CD4-positive, alpha-beta T cell treated with Interleukin-17A for 4 hours (primary cell): Measurements from ENCODE around the gene GBX2.

Source experiments
- DNase-seq: peaks from one replicate; pipeline ENCODE4 v3.0.0-alpha.2; 2020; ENCODE audit warnings: mixed read lengths

The GBX2 gene

GRCh38 chr2:236180831-236181453, 12.8 kb upstream of the GBX2 start:
- DNase-seq: peak; percentile 22

- no peak for DNase-seq
Observed at GRCh38 chr2:236180076-236180816, 12.1 kb upstream of the GBX2 start.

DNA sequence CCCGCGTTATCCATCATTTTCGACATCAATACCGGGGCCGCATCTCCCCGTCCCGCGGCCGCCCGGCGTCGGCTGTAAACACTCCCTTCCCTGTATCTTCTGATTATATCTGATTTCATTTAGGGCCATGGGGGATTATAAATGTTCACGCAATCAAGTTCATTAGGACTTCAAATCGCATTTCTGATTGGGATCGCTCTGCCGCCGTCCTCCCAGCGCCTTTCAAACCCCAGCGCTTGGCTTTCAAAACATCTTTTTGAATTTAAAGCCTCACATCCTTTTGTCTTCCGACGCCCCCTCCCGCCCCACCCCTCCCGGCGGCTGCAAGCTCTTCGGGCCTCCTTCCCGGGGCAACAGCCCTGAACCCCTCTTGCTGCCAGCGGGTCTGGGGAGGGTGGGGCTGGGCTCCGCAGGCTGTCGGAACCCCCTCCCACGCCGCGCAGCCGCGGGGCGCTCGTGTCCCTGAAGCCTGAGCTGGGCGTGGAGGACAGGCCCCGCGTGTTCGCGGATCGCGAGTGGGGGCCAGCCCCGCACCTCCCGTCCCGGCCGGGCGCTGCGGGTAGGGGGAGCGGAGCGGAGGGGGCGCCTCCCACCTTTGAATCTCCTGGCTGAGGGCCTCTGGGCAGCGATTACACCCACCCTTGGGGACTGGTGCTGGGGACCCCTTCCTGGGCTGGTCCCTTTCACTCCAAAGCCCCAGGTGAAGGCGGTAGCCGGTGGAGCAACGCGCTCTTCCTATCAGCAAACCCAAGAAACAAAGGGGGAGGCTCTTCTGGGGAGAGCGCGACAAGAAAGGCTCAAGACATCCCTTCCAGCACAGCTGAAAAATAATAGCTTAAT, 11.3 kb upstream of the GBX2 start:
- DNase-seq: no peak

- DNase-seq: no peak
Observed at GRCh38 chr2:236178890-236179235, 10.7 kb upstream of the GBX2 start.

- DNase-seq: no peak
Observed at GRCh38 chr2:236177967-236178889, 10.0 kb upstream of the GBX2 start.

DNA sequence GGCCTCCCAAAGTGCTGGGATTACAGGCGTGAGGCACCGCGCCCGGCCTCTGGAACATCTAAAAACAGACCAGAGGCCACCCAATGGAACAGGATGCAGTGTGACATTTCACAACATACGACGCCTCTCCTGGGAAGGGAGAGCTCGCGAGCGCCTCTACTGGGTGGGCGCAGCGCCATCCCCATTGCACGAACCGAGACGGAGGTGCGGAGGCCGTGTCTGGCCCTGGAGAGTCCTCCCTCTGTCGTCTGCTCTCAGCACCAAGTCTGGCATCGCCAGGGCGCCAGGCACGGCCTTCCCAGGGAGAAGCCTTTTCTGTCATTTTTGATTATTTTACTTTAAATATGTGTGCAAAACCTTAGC, 9.4 kb upstream of the GBX2 start:
- no peak for DNase-seq

GRCh38 chr2:236176951-236177350, 8.8 kb upstream of the GBX2 start:
- no peak for DNase-seq

DNA sequence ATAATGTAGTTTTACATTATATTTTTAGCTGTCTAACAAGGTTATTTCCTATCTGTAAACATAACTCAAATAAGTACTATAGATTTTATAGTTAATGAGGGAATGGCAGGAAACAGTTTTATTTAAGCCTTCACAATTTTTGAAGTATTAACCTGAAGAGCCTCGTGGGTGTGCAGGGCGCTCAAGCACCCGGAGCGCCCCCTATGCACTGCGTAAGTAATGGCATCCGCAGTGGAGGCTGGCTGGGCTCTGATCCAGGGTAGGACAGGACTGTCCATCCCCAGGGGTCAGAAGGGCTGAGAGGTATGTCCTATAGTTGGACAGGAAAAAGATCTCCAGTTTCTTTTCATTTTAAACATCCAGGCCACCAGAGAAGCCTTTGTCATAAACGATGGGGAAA, 8.2 kb upstream of the GBX2 start:
- DNase-seq: no peak

DNA sequence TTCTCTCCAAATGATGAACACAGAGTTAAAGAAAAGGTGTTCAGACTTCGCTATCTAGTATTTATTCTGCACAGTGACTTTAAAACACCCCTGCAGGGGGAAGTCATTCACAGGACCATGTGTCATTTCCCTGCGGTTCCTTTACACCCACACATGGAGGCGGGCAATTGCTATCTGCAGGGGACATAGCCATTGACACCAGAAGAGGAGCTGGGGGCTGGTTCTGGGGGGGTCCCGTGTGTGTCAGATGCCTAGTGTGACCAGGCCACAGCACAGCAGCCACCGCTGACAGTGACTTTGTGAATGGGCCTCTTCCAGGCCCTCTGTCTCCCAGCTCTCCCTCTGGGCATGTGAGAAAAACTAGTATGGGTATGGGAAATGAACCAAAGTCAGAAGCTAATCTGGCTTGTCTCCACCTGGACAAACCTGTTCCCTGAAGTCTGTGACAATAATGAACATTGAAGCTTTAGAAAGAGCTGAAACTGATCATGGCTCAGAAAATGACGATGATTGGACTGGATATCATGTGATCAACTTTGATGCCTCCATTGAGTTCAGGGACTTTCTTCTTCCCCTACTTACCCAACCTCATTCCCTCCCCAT, 7.5 kb upstream of the GBX2 start:
- no peak for DNase-seq

GRCh38 chr2:236173729-236174607, 5.8 kb upstream of the GBX2 start:
- DNase-seq: no peak

DNA sequence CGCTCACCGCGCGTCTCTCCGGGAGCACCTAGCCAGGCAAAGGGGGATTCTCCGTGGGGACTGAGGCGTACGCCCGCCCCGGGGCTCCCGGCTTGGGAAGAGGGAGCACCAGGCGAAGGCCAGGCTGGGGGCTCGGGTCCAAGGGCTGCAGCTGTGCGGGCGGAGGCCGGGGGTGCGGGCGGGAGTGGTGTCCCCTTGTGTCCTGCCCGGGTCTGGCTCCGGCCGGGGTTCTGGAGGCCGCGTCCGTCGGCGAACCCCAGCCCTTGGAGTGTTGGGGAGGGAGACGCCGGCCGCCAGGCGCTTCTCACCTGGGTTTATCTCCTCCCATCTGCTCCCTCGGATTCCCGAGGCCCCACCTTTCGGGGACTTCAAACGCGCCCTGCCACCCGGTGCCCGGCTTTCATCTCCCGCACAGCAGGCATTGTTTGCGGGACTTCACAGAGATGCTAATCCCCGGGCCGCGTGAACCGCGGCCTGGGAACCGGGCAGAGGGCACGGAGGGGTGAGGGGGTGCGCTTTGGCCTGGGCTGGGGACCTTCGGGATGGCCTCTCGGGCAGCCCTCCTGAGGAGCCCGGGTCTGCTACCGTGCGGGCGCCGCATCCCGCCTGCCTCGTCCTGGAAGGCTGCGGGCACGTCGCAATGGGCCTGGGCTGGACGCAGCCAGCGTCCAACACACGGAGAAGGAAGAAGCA, 5.0 kb upstream of the GBX2 start:
- no peak for DNase-seq

- DNase-seq: no peak
Observed at GRCh38 chr2:236172255-236173035, 4.3 kb upstream of the GBX2 start.

GRCh38 chr2:236171680-236172254, 3.6 kb upstream of the GBX2 start:
- no peak for DNase-seq

GRCh38 chr2:236171181-236171679, 3.0 kb upstream of the GBX2 start:
- DNase-seq: no peak

DNA sequence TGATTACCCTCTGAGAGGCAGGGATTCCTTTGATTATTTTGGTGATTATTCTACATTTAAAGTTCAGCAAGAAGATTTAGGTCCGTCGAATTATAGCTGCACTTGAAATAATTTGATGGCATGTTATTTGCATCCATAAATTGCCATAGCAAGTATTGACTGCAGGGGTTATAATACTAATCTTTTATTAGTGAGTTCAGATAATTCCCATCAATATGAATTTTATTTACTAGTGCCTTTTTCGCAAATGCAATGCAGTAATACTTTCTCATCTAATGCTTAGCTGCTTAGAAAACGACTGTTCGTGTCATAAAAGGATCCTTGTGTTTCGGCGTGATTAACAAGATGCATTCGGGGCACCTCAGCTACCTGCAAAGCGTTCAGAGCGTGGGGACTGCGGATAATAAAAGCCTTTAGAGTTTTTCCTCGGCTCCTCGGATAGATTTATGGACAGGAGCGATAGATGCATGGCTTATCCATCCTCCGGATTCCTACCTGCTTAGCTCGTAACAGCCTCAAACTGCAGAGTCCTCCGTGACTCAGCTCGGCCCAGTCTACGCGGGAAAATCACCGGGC, 2.5 kb upstream of the GBX2 start:
- no peak for DNase-seq

DNA sequence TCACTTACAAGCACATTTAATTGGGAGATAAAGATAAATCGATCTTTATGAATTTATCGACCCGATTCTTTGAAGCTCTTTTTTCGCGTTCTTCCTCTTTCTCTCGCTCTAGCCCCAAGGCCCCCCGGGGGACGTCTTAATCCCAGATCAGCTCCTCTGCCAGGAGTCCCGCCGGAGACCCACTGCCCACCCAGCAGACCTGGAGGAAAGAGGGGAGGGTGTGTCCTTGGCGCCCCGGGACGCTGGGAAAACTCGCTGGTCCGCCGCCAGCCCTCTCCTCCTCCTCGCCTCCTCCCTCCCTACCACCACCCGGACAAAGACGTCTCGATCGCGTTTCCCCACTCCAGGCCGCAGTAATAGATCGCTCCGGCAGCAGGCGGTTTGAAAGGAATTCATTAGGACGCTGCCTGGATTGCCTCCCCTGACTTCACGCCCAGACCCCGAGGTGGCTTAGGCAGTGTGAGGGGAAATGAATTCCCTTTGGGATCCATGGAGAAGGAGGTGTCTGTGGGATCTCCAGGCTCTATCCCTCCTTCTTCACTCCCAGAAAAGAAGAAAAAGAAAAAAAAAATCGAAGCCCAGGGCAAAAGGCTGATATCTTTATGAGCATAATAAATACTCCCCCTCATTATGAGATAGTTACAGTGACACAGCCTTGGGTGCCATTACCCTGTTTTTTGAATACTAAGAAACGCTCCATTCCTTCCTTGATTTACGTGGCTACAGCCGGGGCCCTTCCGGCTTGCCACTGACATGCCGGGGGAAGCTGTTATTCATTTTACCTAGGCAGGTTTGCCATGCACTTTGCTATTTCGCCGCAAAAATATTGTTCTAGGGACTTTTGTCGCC, 1.8 kb upstream of the GBX2 start:
- no peak for DNase-seq

DNA sequence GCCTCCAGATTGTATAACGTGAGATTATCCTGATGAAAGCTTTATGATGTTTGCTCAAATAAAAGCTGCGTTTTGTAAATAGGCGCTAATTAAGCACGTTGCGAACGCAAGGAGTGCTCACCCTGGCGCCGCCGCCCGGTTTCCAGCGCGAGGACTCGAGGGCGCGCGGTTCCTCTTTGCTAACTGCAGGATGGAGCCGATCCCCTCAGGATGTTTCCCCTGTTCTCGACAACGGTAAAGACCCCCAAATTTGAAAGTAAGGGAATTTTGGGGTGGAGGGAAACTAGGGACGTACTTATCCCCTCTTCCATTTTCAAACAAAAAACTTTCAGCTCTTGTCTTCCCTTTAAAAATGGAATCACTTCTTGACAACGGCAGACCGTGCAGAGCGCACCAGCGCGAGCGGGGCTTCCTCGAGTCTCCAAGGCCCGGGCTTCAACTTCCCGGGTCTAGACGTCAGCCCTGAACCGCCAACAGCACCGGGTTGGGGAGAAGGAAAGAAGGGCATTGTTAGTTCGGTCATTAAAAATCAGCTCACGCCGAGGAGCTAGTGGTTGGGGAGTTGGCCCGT, 1.1 kb upstream of the GBX2 start:
- DNase-seq: no peak
